LHCN-M2 (cell line): Measurements from ENCODE around the gene NAA10. TPM values are rescaled to one million over a fixed set of nuclear protein-coding genes. Genes with fewer than 3 reads are reported as not detected.

Experiments
- DNase-seq: peaks from one replicate; pipeline ENCODE4 v3.0.0-alpha.2; 2012; ENCODE audit warnings: low read depth
- total RNA-seq: library from RNA; depleted of rRNA; stranded (reverse); fragments of >200 nt; gene quantifications from 2 replicates; pipeline ENCODE4 v1.2.3, GENCODE V29; 2014

NAA10 gene
- total RNA-seq, 1 experiment from 2014 or later: 160 TPM

DNA sequence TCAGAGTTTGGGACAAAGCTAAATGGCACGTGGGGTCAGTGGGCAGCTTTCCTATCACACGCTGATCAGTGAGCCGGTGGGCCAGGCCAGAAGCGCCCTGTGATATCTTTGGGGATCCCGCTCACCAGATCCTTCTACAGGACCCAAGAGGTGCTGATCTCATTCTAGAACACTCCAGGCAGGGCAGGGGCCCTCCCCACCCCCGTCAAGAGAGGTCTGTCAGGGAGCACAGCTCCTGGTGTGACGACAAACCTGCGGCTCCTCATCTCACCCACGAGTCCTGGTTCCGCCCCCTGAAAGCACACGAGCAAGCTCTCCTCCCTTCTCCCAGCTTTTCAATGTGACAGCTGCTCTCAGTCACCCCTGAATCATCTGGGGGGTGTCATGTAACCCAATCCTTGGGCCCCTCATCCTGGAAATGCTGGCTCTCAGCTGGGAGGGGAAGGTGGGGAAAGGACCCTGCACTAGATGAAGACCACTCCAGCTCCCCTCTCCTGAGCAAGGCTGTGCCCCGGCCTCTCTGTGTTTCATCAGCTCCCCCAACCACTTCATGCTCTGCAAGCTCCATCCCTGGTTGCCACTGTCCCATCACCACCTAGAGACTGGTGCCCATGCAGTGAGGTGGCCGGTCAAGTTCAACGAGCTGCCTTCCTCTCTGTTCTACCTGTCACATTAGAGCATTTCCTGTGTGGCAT is 32.2 kb upstream of the NAA10 start:
- peak; percentile 34 for DNase-seq

DNA sequence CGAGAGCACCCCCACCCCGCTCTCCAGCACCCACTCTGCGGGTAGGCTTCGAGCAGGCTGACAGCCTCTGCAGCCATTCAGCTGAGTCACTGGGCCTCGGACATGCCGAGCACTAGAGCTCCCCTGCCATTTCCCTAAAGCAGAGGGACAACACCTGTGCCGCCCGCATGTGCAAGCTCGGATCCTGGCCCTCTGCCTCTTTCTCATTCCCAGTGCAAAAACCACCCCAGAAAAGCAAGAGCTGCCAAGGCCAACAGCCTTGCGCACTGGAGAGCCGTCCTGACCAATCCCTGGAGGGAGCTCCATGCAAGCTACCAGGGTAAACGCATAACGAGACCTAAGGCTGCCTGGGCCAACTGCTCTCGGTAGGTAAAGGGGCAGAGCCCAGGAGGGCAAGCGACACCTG is 31.4 kb upstream of the NAA10 start:
- peak; percentile 46 for DNase-seq

DNA sequence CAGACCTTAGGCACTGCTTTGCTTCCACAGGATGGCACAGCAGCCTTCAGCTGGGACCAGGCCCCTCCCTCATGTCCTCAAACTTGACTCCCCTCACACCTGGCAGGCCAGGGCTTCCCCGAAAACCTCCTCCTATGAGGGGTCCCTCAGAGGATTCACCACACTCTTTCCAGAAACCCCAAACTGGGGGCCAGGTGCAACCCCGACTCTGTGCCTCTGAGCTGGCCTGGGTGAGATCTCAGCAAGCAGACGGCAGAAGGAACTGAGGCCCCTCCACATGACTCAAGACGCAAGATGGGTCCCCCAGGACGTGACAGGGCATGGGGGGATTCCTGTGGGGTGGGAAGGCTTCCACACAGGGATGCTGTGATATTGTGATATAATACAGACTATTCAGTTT is 30.6 kb upstream of the NAA10 start:
- no peak for DNase-seq

DNA sequence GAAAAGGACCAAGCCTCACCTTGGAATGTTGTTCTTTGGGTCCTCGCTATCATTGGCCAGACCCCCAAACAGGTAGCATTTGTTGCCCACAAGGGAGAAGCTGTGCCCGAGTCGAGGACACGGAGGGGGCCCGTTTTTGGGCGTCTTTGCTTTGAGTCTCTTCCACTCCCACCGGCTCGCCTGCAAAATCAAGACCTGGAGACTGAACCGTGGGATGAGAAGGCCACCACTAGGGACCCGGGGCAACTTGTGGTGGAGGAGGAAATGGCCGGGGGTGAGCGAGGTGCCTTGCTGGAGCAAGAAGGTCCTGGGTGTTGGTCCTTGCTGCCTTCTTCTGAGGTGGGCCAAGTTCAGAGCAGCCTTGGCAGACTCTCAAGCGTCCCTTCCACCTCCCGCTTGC is 29.3 kb upstream of the NAA10 start:
- no peak for DNase-seq

DNA sequence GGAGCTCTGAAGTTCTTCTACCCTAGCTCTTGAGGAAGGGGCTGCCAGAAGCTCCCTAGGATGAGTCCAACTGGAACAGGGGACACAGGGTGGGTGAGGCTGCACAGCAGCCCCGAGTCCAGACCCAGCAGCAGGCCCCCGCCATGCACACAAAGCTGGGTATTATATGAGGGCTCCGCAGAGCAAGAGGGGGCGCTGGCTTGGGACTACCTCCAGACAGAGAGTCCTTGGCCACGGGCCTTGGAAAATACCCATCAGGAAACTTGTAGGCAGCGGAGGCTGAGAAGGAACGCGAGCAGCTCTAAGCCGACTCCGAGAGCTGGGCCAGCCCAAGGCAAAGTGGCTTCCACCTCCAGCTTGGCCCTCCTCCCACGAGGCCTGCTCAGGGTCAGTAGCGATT is 28.7 kb upstream of the NAA10 start:
- no peak for DNase-seq

DNA sequence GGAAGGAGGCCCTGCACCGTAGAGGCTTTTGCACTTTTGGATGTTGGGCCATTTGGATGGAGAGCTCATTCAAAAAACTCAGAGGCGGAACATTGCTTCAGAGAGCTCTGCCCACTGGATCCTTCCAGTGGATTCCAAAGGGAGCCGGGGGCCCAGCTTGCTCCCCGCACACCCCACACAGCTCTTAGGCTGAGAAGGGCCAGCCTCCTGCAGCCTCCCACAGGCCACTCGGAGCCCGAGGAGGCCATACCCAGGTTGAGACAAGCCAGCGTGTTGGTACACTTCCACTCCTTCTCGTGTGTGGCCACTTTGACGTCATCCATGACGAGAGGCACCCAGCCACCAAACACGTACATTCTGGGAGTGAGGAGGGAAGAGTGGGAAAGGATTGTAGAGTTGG is 26.5 kb upstream of the NAA10 start:
- DNase-seq: no peak

DNA sequence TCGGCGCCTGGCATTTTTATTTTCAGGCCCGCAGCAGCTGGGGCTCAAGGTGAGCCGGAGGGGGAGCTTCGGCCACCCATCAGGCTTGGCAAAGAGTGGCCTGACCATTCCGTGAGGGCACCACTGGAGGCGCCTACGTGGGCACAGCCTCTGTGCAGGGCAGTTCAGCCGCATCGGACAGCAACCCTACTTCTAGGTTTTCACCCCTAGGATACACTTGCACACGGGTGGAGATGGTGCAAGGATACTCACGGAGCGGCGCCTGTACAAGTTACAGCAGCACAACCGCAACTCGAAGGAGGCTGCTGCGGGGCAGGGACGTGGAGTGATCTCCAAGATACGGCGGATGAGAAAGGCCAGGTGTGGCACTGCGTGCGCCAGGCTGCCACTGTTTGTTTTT is 25.9 kb upstream of the NAA10 start:
- DNase-seq: no peak

DNA sequence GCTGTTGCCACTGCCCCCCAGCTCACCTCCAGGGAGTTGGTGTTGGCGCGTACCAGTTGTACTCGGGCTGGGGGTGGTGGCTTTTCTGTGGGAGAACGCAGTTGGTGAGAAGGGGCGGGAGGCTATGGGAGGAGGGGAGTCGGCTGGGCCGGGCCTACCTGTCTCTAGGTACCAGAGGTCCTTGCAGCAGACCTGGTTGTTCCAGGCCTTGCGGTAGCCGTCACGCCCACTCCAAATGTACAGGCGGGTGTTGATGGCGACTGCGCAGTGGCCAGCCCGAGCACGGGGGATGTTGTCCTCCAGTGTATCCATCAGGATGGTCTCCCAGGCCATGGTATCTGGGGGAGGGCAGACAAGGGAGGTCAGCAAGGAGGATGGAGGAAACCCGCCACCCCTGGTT is 25.2 kb upstream of the NAA10 start:
- no peak for DNase-seq

DNA sequence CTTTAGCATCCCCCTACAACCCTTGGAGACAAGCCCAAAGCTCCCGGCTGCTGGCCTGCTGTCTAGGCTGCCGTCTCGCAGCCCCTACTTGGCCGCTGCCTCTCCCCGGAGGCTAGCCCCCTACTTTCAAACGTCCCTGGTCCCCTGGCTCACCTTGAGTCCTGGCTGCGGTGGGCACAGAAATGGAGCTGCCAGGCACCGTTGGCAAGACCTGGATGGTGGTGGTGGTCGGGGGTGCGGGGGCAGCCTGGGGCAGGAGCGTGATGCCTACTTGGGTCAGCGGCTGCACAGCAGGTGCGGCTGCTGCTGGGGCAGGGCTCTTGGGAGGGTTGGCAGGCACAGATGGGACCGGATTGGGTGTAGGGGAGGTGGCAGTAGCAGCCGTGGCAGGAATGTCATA is 24.8 kb upstream of the NAA10 start:
- DNase-seq: no peak

DNA sequence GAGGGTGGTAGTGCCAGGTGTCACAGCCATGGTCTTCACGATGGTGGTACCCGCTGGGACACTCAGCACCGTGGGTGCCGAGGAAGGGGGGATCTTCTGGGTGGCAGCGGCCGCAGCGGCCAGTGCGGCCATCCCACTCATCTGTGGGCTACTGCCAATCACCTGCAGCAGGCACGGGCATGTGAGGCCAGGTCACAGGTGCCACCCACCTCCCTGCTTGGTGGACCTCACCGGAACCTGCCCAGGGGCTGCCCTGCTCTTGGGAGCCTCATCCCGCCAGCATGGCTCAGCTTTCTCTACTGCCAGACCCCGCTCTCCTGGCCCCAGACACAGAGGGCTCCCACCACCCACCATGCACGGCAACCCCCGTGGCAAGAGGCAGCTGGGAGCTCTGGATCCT is 23.8 kb upstream of the NAA10 start:
- DNase-seq: no peak

DNA sequence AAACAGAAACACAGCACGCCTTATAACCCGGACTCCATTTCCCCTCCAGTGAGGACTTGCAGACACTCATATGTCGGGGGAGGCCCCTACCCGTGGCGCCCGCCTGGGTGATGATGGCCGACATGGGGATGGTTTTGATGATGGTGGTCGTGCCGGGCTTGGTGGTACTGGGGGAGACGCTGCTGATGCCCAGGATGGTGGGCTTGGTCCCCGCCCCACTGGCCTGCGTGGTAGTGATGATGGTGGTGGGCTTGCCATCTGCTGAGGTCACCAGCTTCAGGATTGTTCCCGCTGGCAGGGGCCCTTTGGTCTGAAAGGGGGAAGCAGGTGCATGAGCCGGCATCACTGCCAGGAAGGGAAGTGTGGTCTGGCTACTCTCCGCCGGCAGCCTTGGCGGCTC is 22.4 kb upstream of the NAA10 start:
- no peak for DNase-seq

DNA sequence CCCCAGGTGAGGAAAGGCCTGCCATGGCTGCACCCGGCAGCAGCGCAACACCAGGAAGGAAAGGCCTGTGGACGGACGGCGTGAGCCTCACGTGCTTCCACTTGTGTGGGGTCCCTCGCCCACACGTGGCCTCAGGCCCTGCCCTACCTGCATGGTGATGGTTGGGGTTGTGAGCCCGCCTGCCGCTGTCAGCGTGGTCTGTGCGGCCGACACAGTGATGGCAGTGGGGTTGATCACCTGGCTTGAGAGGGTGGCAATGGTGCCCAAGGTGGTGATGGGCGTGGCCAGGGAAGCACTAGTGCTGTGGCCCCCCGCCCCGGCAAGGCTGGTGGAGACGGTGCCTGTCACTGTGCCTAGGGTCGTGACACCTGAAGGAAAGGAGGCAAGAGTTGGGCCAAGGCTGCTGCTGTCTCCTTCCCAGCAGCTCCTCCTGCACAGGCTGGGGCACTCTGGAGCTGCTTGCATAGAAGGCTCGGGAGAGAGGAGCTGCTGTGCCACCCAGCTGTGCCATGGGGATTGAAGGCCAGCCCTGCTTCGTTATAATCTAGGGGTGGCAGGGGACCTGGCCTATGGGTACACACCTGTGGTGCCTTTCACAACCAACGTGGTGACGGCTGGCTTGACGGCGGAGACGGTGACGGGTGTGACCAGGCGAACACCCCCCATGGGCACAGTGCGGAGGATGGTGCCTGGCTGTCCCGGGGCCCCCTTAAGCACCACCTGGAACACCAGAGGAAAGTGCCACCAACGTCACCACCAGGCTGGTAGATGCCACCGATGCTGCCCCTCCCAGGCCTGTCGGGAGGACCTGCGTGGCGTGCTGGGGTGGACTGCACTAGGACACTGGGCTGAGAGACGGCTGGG is 21.4 kb upstream of the NAA10 start:
- DNase-seq: no peak

DNA sequence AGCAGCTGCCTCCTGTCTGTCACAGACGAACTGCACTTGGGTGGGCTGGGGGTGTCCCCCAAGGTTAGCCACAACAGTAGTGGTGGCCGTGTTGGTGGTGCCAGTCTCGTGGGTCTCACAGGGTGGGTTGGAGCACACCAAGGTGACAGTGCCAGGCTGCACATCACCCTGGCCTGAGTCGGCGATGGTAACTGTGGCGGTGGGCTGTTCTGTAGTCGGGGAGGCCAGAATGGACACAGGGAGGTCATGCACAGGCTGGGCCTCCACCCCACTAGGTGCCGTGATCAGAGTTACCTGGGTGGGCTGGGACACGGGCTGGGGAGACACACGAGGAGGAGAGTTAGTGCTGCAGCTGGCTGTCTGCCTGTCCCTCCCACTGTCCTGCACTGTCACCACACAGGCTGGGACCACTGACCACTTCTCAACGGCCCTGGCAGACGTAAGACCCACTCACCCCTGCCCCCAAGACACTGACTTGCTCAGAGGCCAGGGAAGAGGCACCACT is 20.4 kb upstream of the NAA10 start:
- no peak for DNase-seq

DNA sequence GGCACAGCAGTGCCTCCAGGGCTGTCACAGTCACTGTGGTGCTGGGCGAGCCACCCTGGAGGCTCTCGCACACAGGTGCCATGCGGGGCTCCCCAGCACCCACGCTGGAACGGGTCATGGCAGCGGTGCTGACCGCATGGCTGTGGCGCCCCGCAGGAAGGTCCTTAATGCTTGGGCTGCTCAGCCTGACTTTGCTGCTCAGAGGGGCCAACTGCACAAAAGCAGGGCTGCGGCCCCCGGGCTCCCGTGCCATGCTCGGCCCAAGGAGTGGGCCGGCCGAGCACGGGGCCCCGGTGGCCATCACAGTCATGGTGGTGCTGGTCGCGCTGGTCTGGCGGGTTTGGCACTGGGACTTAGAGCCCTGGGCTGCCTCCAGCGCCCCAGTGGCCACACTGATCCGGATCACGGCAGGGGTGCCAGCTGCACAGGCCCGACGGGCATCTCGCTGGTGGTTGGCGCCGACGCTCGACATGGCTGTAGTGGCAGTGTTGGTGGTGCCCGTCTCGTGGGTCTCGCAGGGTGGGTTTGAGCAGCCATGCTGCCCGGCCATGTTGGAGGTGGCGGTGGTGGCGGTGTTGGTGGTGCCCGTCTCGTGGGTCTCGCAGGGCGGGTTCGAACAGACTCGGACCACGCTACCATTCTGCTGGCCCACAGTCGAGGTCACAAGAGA is 19.9 kb upstream of the NAA10 start:
- no peak for DNase-seq

DNA sequence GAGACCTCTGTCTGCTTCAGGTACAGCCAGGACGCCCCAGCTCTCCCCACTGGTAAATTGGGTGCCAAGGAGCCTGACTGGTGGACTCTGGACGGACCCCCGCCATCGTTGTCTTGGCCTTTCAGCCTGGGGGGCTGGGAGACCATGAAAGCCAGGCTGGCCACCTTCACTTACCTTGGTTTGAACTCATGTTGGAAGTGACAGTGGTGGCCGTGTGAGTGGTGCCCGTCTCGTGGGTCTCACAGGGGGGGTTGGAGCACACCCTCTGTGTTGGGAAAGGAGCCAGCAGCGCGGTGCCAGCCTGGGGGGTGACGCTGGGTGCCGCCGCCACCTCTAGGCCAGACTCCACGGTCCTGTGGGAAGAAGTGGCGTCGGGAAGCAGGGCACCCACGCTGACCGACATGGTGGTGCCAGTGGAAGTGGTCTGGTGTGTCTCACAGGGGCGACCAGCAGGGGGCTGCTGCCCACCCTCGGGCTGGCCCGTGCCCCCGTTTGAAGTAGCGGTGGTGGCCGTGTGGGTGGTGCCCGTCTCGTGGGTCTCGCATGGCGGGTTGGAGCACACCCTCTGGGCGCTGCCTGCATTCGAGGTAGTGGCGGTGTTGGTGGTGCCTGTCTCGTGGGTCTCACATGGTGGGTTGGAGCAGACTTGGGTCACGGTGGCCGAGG is 19.2 kb upstream of the NAA10 start:
- DNase-seq: no peak

DNA sequence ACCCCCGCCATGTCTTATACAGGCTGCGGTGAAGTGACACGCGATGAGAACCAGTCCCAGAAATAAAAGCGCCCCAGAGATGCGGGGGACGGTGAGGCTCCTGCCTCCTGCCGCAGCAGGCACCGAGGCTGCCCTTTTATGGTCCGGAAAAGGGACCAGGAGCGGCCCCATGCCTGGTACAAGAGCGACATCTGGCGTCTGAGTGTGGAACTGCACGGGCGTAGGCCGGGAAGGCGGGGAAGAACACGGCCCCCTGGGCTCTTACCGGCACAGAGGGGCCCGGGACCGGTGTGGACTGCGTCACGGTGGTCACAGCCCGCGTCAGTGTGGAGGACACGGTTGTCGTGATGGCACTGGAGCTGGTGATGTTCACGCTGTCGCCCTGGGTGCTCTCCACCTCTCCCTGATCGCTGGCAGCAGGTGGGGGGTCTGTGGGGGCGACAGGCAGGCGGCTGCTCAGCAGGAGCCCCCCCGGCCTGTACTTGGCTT is 18.5 kb upstream of the NAA10 start:
- DNase-seq: peak; percentile 43

DNA sequence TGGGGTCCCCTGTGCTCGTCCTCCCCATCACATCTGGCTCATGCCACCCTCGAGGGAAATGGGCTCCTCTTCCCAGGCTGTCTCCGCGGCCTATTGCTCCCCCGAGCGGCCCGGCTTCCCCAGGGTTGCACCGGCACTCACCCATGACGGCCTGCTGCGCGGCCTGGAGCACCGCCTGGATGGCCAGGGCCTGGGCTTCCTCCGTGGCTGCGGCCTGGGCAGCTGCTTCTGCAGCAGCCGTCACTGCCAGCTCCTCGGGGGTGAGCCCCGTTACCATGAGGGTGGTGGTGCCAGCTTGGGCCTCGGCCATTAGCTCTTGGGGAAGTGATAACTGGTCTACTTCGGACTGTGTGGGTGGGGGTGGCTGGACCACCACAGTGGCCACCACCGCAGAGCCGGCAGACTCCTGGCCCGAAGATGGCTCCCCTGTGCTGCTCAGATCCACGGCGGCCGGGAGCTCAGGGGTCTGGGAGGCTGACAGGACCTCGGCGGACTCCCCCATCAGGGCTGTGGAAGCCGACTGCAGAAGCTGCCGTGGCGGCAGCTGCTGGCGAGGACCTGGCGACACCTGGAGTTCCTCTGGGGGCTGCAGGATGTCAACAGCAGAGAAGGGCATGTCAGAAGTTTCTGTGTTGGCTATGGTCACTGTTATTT is 17.7 kb upstream of the NAA10 start:
- no peak for DNase-seq

DNA sequence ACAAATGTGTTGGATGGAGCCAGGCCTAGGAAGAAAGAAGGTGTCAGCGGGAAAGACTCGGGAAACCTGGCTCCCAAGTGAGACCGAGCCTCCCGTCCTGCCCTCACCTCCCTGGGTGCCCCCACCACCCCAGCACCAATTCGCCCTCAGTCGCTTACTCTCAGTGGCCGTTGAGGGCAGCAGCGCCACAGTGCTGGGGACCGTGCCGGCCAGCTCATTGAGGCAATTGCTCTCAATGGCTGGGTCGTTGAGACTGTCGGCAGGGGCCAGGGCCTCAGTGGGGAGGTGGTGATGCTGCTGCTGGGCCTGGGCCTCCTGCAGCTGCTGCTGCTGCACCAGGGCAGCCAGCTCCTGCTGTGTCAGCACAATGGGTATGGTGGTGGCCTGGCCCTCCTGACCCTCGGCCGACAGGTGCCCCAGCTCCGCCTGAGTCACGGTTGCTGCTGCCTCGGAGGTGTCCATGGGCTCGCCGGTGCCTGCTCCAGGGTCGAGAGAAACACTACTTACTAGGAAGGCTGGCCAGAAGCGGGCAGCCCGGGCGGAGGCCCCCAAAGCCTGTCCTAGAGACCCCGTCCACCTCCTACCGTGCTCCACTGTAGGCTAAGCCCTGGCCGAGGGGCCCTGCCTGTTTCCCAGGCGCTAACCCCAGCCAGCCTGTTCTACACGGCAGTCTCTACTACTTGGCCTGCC is 17.0 kb upstream of the NAA10 start:
- no peak for DNase-seq

DNA sequence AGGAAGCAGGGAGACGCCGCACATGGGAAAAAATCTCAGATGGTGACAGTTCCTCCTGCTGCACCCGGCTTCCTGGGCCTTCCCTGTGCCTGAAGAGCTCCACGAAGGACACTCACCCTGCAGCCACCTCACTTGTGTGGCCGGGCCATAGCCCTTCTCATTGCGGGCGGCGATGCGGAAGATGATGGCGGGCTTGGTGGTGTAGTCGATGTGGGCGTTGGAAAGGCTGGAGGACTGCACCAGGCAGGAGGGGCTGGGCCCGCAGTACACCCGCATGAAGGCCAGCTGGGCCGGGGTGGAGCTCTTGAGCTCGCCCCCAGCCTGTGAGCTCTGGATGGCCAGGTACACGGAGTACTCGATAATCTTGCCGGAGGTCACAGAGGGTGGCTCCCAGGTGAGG is 15.3 kb upstream of the NAA10 start:
- DNase-seq: no peak
